Activated CD4-positive, alpha-beta T cell treated with anti-CD3 and anti-CD28 coated beads, Interleukin-2, amount 50 U/mL, for 24 hours (primary cell): Measurements from ENCODE around the gene ETNK2.

ENCODE experiments used
- DNase-seq, 2 donors: peaks; one replicate each; pipeline ENCODE4 v3.0.0-alpha.2; 2020; ENCODE audit warnings: low read depth in 1 of 2, low spot score in 1 of 2

The ETNK2 gene

GRCh38 chr1:204178487-204179281 is 26.8 kb upstream of the ETNK2 start:
- DNase-seq: no peak

GRCh38 chr1:204177133-204177532 is 25.3 kb upstream of the ETNK2 start:
- no peak for DNase-seq

- DNase-seq: no peak
Observed at GRCh38 chr1:204176049-204176448, 24.2 kb upstream of the ETNK2 start.

GRCh38 chr1:204174958-204175357 is 23.1 kb upstream of the ETNK2 start:
- no peak for DNase-seq

- no peak for DNase-seq
Observed at GRCh38 chr1:204172404-204173029, 20.7 kb upstream of the ETNK2 start.

GRCh38 chr1:204171751-204172178 is 19.9 kb upstream of the ETNK2 start:
- no peak for DNase-seq

- DNase-seq: no peak
Observed at GRCh38 chr1:204170494-204171155, 18.8 kb upstream of the ETNK2 start.

- DNase-seq: no peak
Observed at GRCh38 chr1:204169858-204170257, 18.0 kb upstream of the ETNK2 start.

- no peak for DNase-seq
Observed at GRCh38 chr1:204167730-204168129, 15.9 kb upstream of the ETNK2 start.

- no peak for DNase-seq
Observed at GRCh38 chr1:204166219-204166618, 14.4 kb upstream of the ETNK2 start, which contains the start of gene REN. Gene REN (minus strand): TSS chr1:204166337. CDS start chr1:204166293, 44 bp downstream.

GRCh38 chr1:204162494-204163074 is 10.7 kb upstream of the ETNK2 start:
- peak; percentile 72 to 79 for DNase-seq

GRCh38 chr1:204161609-204162493 is 10.0 kb upstream of the ETNK2 start:
- no peak for DNase-seq

GRCh38 chr1:204157962-204158361 is 6.1 kb upstream of the ETNK2 start:
- DNase-seq: no peak

- no peak for DNase-seq
Observed at GRCh38 chr1:204155881-204156280, 4.0 kb upstream of the ETNK2 start.

- no peak for DNase-seq
Observed at GRCh38 chr1:204154568-204155255, 2.9 kb upstream of the ETNK2 start.

GRCh38 chr1:204153667-204154066 is 1.8 kb upstream of the ETNK2 start:
- DNase-seq: no peak

GRCh38 chr1:204152310-204153044 is 633 bp upstream of the ETNK2 start:
- no peak for DNase-seq

GRCh38 chr1:204150702-204151551 is 917 bp downstream of the ETNK2 start:
- DNase-seq: no peak
